HK-2 (cell line): ENCODE results near the gene SCFD2.

Source experiments
- DNase-seq: peaks from one replicate; pipeline ENCODE4 v3.0.0-alpha.2; 2018; ENCODE audit not compliant: unreplicated experiment

SCFD2 gene

GRCh38 chr4:52987392-52988056 is 378.3 kb downstream of the SCFD2 start:
- DNase-seq: no peak

DNA sequence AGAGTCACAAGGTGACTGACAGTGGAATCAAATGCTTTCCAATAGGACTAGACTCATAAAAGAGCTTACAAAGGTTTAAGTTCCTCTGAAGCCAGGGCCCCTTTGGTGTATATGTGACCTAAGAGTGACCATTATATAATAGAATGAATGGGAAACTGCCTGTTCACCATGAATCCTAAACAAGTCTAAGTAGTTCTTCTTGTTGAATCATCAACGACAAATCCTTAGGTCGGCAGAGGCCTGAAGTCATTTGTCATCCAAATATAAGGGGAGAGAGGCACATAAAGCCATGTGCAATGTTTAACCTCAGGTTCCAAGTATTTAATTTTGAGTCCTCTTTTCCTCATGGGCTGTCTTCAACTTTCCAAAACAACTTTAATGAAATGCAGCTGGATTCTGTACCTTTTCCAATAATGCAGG is 381.4 kb downstream of the SCFD2 start:
- DNase-seq: no peak

DNA sequence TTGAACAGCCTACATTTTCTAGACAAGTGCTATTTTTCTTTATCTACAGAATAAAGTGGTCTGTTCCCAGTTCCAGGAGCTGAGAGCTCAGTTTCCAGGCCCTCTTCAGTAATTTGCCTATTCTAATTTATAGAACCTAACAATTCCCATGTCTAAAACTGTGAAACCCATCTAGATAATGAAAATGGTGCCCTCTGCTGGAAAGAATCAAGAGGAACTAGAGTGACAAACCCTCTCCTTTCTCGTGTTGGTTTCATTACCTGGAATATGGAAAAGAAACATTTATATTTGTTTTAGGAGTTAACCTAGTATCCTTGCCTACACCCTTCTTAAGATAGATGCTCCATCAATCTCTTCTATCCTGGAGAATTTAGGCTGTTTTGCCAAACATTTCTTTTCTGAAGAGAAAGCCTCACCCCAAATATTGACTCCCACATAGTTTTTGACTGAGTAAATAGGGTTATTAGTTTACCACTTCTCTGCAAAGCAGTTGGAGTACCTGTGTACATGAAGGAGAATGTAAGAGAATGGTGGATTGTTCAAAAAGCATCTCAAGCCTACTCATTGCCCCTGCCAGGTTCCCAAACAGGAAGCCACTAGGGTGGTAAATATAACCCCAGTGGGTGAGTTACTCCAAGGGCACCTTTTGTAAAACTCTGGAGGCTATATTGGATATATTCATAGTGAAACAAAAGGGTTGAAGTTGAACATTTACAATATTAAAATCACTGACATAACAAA is 382.1 kb downstream of the SCFD2 start:
- DNase-seq: no peak

DNA sequence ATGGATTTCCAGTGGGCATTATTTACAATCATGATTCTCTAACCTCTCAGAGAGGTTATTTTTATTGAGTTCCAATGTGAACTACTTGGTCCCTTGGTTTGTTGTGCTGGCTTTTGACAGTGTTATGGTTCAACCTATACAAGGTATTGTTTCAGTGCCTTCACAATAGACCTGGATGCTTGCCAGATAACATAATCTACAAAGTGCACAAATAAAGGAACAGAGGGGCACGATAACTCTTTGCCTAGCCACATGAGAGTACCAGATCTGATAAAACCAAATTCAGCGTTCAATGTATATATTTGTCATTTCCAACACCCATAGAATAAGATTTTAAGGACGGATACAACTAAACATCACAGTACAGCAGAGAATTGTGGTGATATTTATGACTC is 382.9 kb downstream of the SCFD2 start:
- no peak for DNase-seq

GRCh38 chr4:52982255-52982945 is 383.5 kb downstream of the SCFD2 start:
- DNase-seq: no peak

GRCh38 chr4:52979821-52980590 is 385.9 kb downstream of the SCFD2 start:
- DNase-seq: no peak

DNA sequence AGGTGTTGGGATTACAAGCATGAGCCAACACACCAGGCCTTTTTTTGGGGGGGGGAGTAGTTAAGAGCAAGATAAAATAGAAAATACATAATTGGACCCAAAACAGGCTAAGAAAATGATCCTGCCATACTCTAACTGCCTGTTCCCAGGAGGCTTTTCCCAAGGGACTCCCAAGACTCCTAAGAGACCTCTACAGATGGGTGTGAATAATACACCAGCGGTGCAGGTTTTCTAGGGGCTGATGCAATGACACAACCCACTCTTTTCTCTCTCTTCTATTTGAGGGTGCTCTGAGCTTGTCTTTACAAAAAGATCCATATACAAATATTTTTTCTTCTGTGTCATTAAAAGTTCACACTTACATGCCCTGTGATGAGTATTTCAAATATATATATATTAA is 386.8 kb downstream of the SCFD2 start:
- no peak for DNase-seq

GRCh38 chr4:52977252-52977651 is 388.6 kb downstream of the SCFD2 start:
- no peak for DNase-seq

- no peak for DNase-seq
Measured at GRCh38 chr4:52976523-52977230, 389.2 kb downstream of the SCFD2 start.

- no peak for DNase-seq
Measured at GRCh38 chr4:52968691-52969090, 397.2 kb downstream of the SCFD2 start.

DNA sequence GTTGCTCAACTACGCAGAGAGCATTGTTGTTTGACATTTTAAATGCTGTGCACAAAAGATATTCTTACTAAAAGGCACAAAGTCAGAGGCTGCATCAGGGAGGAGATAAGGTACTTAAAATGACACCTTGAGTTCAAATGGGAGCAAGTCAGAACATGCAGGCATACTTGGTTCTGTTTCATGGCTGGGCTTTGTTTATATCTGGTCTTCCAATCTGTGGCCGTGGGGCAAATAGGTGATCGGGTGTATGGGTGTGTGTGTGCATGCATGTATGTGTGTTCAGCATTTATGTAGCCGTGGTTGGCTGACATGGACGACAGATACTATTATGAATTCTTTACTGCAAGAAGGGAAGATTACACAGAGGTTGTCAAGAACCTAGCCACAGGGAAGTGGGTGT is 397.6 kb downstream of the SCFD2 start:
- DNase-seq: no peak

DNA sequence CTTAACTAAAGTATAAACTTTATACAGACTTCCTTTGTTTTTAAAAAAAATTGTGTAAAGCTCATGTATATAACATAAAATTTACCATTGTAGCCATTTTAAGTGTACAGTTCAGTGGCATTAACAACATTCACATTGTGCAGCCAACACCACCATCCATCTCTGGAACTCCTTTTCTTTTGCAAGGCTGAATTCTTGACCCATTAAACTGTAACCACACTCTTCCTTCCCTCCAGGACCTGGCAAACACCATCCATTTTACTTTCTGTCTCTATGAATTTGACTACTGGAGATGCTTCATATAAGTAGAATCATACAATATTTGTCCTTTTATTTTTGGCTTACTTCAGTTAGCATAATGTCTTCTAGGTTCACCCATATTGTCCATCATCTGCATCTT is 399.1 kb downstream of the SCFD2 start:
- DNase-seq: no peak

DNA sequence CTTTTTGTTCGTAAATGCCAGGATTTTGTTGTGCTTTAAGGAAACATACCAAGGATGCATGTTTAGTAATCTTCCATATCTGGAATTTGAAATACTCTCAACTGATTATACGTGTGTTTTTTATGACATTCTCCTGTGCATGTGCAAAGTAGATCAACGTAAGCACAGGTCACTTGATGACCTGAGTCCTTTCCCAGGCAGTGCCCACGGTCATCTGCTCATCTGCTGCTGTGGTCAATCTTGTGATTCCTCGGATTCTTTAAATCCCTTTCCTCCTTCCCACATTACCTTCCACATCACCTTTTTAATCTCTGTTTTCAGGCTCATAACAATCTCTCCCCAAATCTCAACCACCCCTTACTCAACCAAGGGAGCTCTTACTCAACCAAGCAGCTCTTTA is 399.7 kb downstream of the SCFD2 start:
- DNase-seq: no peak

- no peak for DNase-seq
Measured at GRCh38 chr4:52964561-52965101, 401.2 kb downstream of the SCFD2 start.

DNA sequence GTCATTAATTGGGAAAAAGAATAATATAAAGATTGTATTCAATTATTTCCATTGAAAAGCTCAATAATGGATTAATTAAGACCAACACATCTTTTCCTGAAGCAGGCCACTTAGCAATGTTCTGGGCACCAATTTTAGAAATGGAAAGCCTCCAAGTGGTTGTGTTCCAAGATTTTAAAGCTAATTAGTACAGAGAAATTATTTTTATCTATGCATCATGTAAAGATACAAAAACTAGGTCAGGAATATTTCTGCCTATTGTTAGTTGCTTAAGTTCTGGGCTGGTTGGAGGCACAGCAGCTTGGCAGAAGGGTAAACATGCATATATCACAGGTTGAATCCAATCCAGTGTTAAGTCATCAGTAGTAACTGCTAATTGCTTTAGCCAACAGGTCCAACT is 401.9 kb downstream of the SCFD2 start:
- DNase-seq: no peak

GRCh38 chr4:52962721-52963120 is 403.1 kb downstream of the SCFD2 start:
- DNase-seq: no peak

DNA sequence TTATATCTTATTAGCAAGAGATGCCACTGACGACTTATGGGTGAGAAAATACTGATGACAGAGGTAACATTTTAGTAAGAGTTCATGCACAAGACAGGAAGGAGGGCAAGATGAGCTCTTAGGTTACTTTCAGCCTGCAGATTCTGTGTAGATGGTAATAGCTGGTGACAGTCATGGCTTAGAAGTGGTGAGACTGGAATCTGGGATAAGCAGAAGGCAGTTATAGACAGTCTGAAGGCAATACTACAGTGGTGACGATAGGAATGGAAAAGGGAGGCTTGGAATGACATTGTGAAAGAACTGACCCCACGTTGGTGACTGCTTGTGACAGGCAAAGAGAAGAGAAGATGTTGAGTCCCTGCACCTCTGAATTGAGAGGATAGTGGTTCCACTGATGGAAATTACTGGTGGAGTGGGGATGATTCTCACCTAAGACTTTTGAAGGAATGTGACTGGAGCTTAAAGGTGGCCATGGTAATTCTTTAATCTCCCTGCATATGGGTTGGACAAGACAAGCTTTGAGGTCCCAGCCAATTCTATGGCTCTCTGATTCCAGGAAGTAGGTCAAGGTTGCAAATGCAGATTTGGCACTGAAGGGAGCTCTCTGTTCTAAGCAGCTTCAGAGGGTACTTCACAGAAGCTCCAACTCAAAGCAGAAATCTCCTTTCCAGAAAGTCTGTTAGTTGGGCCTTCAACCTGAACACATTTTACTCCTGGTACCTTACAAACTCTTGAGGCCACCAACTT is 404.0 kb downstream of the SCFD2 start:
- no peak for DNase-seq

DNA sequence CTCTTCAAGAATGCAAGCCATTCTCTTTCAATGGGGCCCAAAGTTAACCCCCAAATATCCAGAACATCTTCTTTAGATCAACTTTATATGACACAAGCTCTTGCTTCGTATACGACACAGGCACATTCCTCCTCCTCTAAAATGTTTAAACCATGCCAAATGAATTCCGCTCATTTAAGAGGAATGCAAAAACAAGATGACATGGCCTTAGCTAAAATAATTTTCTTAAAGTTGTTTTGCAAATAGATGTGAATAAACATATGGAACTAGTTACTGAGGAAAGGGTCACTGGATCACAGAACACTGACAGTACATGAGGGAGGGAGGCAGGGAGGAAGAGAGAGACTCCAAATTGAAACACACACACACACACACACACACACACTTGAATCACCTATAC is 406.3 kb downstream of the SCFD2 start:
- no peak for DNase-seq

- no peak for DNase-seq
Measured at GRCh38 chr4:52957835-52958631, 407.8 kb downstream of the SCFD2 start.

DNA sequence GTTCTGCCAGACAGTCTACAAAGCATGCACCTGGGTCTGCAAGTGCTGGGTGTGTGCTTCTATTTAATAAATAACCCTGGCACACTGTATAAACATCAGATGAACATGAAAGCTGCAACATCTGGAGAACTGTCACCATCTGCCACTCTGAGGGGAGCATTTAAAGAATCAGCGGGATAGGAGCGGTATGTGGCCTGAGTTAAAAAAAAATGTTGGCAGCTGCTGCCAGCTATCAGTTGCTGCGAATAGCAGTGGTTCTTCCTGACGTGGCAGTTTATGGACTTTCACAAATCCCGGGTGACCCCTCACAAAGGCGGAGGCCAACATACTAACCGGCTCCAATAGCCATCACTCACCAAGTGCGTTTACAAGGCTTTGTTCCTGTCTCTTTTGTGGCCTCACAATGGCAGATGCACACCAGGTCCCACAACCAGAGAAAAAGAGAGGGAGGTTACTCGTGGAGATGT is 408.6 kb downstream of the SCFD2 start:
- DNase-seq: no peak
